GM12878 (cell line): Measurements from ENCODE around the gene CARMIL3. TPM values are rescaled to one million over a fixed set of nuclear protein-coding genes. Genes with fewer than 3 reads are reported as not detected.

Source experiments
- ATAC-seq: fragments of 200-7000 bp; cut with Tn5 transposase; 3 replicates; pipeline ENCODE4 v1.9.1; 2020; ENCODE audit warnings: mild to moderate bottlenecking, moderate library complexity
- BruUV-seq: library from RNA; stranded (reverse); fragments of 400-500 nt; replicated peaks from 2 replicates; lab custom pipeline; 2021; lab: Mats Ljungman, UMichigan
- CTCF ChIA-PET: fragments of 300-600 bp; sonication (Branson Sonifier 250); formaldehyde crosslinking; extraction: SDS; loops from one replicate; lab custom pipeline; 2021; ENCODE audit warnings: inconsistent platforms; lab: Yijun Ruan, JAX
- POLR2A ChIA-PET: fragments of 350-600 bp; formaldehyde crosslinking; extraction: SDS; loops from one replicate; lab custom pipeline; 2021; ENCODE audit warnings: inconsistent platforms; lab: Charles Lee
- RAD21 ChIA-PET: fragments of 300-600 bp; sonication (Branson Sonifier 250); formaldehyde crosslinking; loops from one replicate; lab custom pipeline; 2023; ENCODE audit warnings: antibody characterized with exemption; ENCODE audit not compliant: unreplicated experiment; lab: Charles Lee
- SMC1A ChIA-PET: fragments of 300-600 bp; sonication (Branson Sonifier 250); formaldehyde crosslinking; loops from one replicate; lab custom pipeline; 2023; ENCODE audit not compliant: unreplicated experiment, uncharacterized antibody; lab: Charles Lee
- DNase-seq: peaks from one replicate; pipeline ENCODE4 v3.0.0-alpha.2; 2011; ENCODE audit warnings: low read depth, low spot score
- FAIRE-seq: peaks from 3 replicates; lab custom pipeline; 2011; peaks lifted over from hg19 to GRCh38; lab: Jason Lieb, UNC
- H2AFZ ChIP-seq: 2 replicates; pipeline ENCODE4 v1.6.0; 2011; ENCODE audit warnings: low read depth, low read length, control low read depth; ENCODE audit not compliant: control insufficient read depth
- H3K27ac ChIP-seq: 2 replicates; pipeline ENCODE4 v1.5.1; 2011; ENCODE audit warnings: control low read depth; ENCODE audit not compliant: control insufficient read depth, insufficient read depth
- H3K27me3 ChIP-seq, 2 experiments: replicated peaks in 1 of 2; 2 replicates each; pipeline versions ENCODE4 v1.6.0 to v1.6.1; 2011; ENCODE audit warnings: low read length in 1 of 2; ENCODE audit not compliant: control insufficient read depth in 2 of 2, insufficient read depth in 2 of 2
- H3K36me3 ChIP-seq, 2 experiments: 2 replicates each; pipeline ENCODE4 v1.5.1; 2011; ENCODE audit warnings: low read length in 1 of 2; ENCODE audit not compliant: control insufficient read depth in 2 of 2, insufficient read depth in 2 of 2
- H3K4me1 ChIP-seq: 2 replicates; pipeline ENCODE4 v1.6.1; 2011; ENCODE audit warnings: mild to moderate bottlenecking, low read length, moderate library complexity, mixed read lengths; ENCODE audit not compliant: control insufficient read depth, insufficient read depth
- H3K4me2 ChIP-seq: 2 replicates; pipeline ENCODE4 v1.6.0; 2011; ENCODE audit warnings: control low read depth; ENCODE audit not compliant: control insufficient read depth, insufficient read depth
- H3K4me3 ChIP-seq: fragments of 200-600 bp; sonication (generic); 2 replicates; pipeline ENCODE4 v1.5.1; 2016
- H3K79me2 ChIP-seq: 2 replicates; pipeline ENCODE4 v1.6.0; 2011; ENCODE audit warnings: low read length; ENCODE audit not compliant: control insufficient read depth, insufficient read depth
- H3K9ac ChIP-seq: 2 replicates; pipeline ENCODE4 v1.8.0; 2011; ENCODE audit warnings: low read length, control low read depth, mixed read lengths; ENCODE audit not compliant: control insufficient read depth, insufficient read depth
- H3K9me3 ChIP-seq: replicated peaks from 3 replicates; pipeline ENCODE4 v1.5.1; 2011; ENCODE audit warnings: mild to moderate bottlenecking, low read length; ENCODE audit not compliant: control insufficient read depth, insufficient read depth
- H4K20me1 ChIP-seq: 2 replicates; pipeline ENCODE4 v1.6.0; 2011; ENCODE audit not compliant: control insufficient read depth, insufficient read depth
- BHLHE40 ChIP-seq, 2 experiments: fragments of 450-650 bp in 1 of 2; IDR thresholded peaks; 2 replicates each; pipeline ENCODE4 v1.6.1; 2011 to 2017; ENCODE audit warnings: low read depth in 2 of 2, borderline replicate concordance in 1 of 2, improper control_type of control experiment in 1 of 2, low read length in 1 of 2, mild to moderate bottlenecking in 1 of 2
- CHD1 ChIP-seq: IDR thresholded peaks from 2 replicates; pipeline ENCODE4 v1.6.1; 2012; ENCODE audit warnings: low read depth, low read length, improper control_type of control experiment
- CHD4 ChIP-seq: fragments of 200-600 bp; sonication (generic); IDR thresholded peaks from 2 replicates; pipeline ENCODE4 v1.6.1; 2016; ENCODE audit warnings: mild to moderate bottlenecking
- FOS ChIP-seq: IDR thresholded peaks from 3 replicates; pipeline ENCODE4 v1.6.1; 2011; ENCODE audit warnings: borderline replicate concordance; ENCODE audit not compliant: insufficient read length; ENCODE audit errors: extremely low read depth
- HCFC1 ChIP-seq: fragments of 150-350 bp; IDR thresholded peaks from 2 replicates; pipeline ENCODE4 v1.6.1; 2014; ENCODE audit warnings: low read length
- LARP7 ChIP-seq: fragments of 450-650 bp; IDR thresholded peaks from 2 replicates; pipeline ENCODE4 v1.6.1; 2017; ENCODE audit warnings: mild to moderate bottlenecking
- NFXL1 ChIP-seq: fragments of 450-650 bp; IDR thresholded peaks from 2 replicates; pipeline ENCODE4 v1.6.1; 2017; ENCODE audit warnings: antibody characterized with exemption, mild to moderate bottlenecking, borderline replicate concordance
- POU2F2 ChIP-seq: IDR thresholded peaks from 3 replicates; pipeline ENCODE4 v1.6.1; 2011; ENCODE audit warnings: low read depth, mild to moderate bottlenecking, low read length, borderline replicate concordance
- SMARCA5 ChIP-seq: fragments of 450-650 bp; IDR thresholded peaks from 2 replicates; pipeline ENCODE4 v1.6.1; 2017; ENCODE audit warnings: mild to moderate bottlenecking
- WGBS: methylation state at CpG from one replicate; pipeline ENCODE4 v1.1.6; 2016; ENCODE audit warnings: low lambda C conversion rate; ENCODE audit not compliant: insufficient replicate concordance, insufficient coverage; ENCODE audit errors: missing lambda C conversion rate; 5-methylcytosine and 5-hydroxymethylcytosine counted together
- in situ Hi-C: fragments of 300-500 bp; cut with MboI; formaldehyde crosslinking; loops from 9 replicates; pipeline ENCODE4 v1.14.3; 2018; ENCODE audit warnings: mixed read lengths
- intact Hi-C: fragments of 100-400 bp; cut with micrococcal nuclease; formaldehyde crosslinking; loops from one replicate; pipeline ENCODE4 v1.14.2; 2022; ENCODE audit not compliant: unreplicated experiment
- polyA plus RNA-seq, 11 experiments: library from polyadenylated mRNA; depleted of rRNA in 4 of 11; unstranded in 6 of 11; stranded (reverse) in 5 of 11; fragments of >200 nt; fragmentation: Nextera tagmentation in 4 of 11; fragmentation: Illumina TruSeq in 1 of 11; extraction: Ambion mirVana in 4 of 11; extraction: Trizol in 1 of 11; gene quantifications; 1 replicate in 1 of 11; 2 replicates in 10 of 11; pipeline versions ENCODE4 v1.2.1 to v1.2.3, GENCODE V29; 2011 to 2016; ENCODE audit warnings: inconsistent platforms in 2 of 11, missing spikeins in 2 of 11, low read depth in 1 of 11
- total RNA-seq, 4 experiments: library from RNA; depleted of rRNA in 3 of 4; stranded (reverse); fragments of >200 nt in 3 of 4; fragmentation: Illumina TruSeq in 1 of 4; extraction: Trizol in 1 of 4; gene quantifications; 2 replicates each; pipeline versions ENCODE4 v1.2.1 to v1.2.3, GENCODE V29; 2013 to 2021
- TF ChIP-seq, protein P1 (sequence below): fragments of 150-350 bp; IDR thresholded peaks from 2 replicates; pipeline ENCODE4 v1.6.1; 2014; ENCODE audit warnings: mild to moderate bottlenecking, low read depth, low read length

Gene CARMIL3
- total and polyA plus RNA-seq, 10 of the 15 experiments (the other 5 are each of a cell fraction or from before 2014, with no cell fraction given), result 0.09 to 0.32 (median 0.25) TPM; not detected in 3

DNA sequence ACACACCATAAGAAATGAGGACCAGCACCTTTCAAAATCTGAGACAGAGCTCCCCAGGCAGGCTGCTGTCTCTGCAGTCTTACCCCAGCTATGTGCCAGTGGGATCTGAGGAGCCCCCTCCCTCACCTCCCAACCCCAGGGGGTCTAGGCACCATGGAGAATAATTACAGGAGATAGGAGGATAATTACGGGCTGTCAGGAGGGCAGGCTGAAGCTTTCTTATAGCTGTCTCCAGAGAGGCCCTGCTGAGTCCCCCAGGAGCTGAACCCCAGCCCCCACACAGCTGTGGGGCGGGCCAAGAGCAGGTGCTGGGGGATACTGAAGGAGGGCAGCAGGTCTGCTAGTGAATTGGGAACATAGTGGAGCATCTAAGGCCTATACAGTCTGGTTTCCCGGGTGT, 26.3 kb downstream of the CARMIL3 start:
- no peak overlapping the region for H3K9ac ChIP-seq
- no peak overlapping the region for H3K4me3 ChIP-seq
- intact Hi-C loops, result no loop called here
- H3K4me1 ChIP-seq, result peaks cover 28% of the 10 kb centered on the region
- 14% methylated on average over 3 of the region's 3 CpGs for WGBS
- POLR2A ChIA-PET, result no interaction called here
- ATAC-seq, result no peak
- no peaks in the 10 kb centered on the region for H3K9me3 ChIP-seq
- no peak overlapping the region for H3K4me2 ChIP-seq
- SMC1A ChIA-PET, result interaction anchor here (1.3 to 5.2 kb wide), 2 partner anchors 14 to 20 kb away, joined by 3 to 51 read pairs; partner anchors contain the start of gene PCK2
- no peak for DNase-seq
- H3K36me3 ChIP-seq, result no peaks in the 10 kb centered on the region
- TF ChIP-seq BHLHE40 (IDR thresholded peaks at IDR 0.05; ENCODE audit: borderline replicate concordance in 1 of 2, low read depth in 2 of 2, low read length in 1 of 2) (no peak), HCFC1 (no peak), POU2F2 (no peak), CHD4 (no peak), SMARCA5 (no peak), LARP7 (no peak), NFXL1 (no peak), FOS (no peak), CHD1 (no peak)
- TF ChIP-seq, protein P1, sequence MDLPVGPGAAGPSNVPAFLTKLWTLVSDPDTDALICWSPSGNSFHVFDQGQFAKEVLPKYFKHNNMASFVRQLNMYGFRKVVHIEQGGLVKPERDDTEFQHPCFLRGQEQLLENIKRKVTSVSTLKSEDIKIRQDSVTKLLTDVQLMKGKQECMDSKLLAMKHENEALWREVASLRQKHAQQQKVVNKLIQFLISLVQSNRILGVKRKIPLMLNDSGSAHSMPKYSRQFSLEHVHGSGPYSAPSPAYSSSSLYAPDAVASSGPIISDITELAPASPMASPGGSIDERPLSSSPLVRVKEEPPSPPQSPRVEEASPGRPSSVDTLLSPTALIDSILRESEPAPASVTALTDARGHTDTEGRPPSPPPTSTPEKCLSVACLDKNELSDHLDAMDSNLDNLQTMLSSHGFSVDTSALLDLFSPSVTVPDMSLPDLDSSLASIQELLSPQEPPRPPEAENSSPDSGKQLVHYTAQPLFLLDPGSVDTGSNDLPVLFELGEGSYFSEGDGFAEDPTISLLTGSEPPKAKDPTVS, result no peak
- in situ Hi-C loops, result no loop called here
- no peaks in the 10 kb centered on the region for H3K27me3 ChIP-seq
- RAD21 ChIA-PET, result no interaction called here
- FAIRE-seq, result no peak
- H4K20me1 ChIP-seq, result no peaks in the 10 kb centered on the region
- H2AFZ ChIP-seq, result no peak overlapping the region
- H3K79me2 ChIP-seq, result no peaks in the 10 kb centered on the region
- CTCF ChIA-PET, result no interaction called here
- H3K27ac ChIP-seq, result no peak overlapping the region
- no TSS peak for BruUV-seq
